ENCODE measurements around the gene ARR3. TPM values are rescaled to one million over a fixed set of nuclear protein-coding genes. Genes with fewer than 3 reads are reported as not detected.
"Not testable (repeated sequence)": the region's sequence is repeated elsewhere in the genome, so short reads cannot be mapped to it uniquely, and the experiment has no call there.

The ARR3 gene
- total RNA-seq, 1 donor from 2014 or later = not detected

DNA sequence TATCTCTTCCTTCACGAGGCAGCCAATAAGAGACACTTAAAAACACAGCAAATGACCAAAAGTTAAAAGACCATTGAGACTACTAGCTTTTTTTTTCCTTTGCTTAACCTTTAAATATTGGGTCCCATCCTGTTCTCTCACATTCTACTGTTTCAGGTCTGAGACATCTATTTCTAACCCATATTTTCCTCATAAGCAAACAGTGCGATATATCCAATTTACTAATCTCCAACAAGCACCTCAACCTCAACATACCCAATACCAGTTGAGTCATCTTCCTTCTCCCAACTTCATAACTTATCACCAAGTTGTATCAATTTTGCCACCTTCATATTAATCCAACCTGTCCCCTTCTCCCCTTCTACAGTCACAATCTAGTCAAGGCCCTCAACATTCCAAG is 26.6 kb upstream of the ARR3 start:
- DNase-seq (ENCODE audit: low read depth) = no peak
- no peak overlapping the region for H3K4me3 ChIP-seq (ENCODE audit: low read depth, low read length)
- TF ChIP-seq CTCF (conservative IDR thresholded peaks at IDR 0.05; ENCODE audit: low read depth, low read length) = no peak

DNA sequence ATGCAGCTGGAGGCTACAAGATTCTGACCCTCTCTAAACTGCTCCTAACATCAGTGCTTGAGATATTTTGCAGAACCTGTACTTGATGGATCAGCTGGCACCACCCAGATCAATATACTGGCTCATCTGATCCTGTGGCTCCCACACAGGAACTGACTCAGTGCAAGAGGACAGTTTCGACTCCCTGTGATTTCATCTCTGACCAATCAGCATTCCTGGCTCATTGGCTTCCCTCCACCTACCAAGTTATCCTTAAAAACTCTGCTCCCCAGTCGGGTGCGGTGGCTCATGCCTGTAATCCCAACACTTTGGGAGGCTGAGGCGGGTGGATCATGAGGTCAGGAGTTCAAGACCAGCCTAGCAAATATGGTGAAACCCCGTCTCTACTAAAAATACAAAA is 24.5 kb upstream of the ARR3 start:
- DNase-seq (ENCODE audit: low read depth); H3K4me3 ChIP-seq (ENCODE audit: low read depth, low read length): not testable (repeated sequence)

DNA sequence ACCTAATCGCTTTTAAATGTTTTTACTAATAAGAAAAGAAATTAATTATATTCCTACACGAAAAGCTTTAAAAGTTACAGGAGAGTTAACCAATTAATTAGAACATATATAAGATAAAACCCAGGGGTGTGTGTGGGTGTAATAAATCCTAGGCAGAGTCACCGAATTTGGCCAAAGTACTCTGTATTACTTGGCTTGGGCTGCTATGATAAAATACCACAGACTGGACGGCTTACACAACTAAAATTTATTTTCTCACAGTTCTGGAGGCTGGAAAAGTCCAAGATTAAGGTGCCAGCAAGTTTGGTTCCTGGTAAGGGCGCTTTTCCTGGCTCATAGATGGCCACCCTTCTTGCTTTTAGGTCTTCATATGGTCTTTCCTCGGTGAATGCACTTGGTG is 23.3 kb upstream of the ARR3 start:
- H3K4me3 ChIP-seq (ENCODE audit: low read depth, low read length) = no peak overlapping the region
- TF ChIP-seq CTCF (conservative IDR thresholded peaks at IDR 0.05; ENCODE audit: low read depth, low read length) = no peak
- DNase-seq (ENCODE audit: low read depth) = no peak

GRCh38 chrX:70247252-70247651 is 20.9 kb upstream of the ARR3 start:
- H3K4me3 ChIP-seq (ENCODE audit: low read depth, low read length) = no peak overlapping the region
- no peak for DNase-seq (ENCODE audit: low read depth)
- no peak for TF ChIP-seq CTCF (conservative IDR thresholded peaks at IDR 0.05; ENCODE audit: low read depth, low read length)

GRCh38 chrX:70252491-70252890 is 15.6 kb upstream of the ARR3 start:
- DNase-seq (ENCODE audit: low read depth) = no peak
- no peak for TF ChIP-seq CTCF (conservative IDR thresholded peaks at IDR 0.05; ENCODE audit: low read depth, low read length)
- no peak overlapping the region for H3K4me3 ChIP-seq (ENCODE audit: low read depth, low read length)

DNA sequence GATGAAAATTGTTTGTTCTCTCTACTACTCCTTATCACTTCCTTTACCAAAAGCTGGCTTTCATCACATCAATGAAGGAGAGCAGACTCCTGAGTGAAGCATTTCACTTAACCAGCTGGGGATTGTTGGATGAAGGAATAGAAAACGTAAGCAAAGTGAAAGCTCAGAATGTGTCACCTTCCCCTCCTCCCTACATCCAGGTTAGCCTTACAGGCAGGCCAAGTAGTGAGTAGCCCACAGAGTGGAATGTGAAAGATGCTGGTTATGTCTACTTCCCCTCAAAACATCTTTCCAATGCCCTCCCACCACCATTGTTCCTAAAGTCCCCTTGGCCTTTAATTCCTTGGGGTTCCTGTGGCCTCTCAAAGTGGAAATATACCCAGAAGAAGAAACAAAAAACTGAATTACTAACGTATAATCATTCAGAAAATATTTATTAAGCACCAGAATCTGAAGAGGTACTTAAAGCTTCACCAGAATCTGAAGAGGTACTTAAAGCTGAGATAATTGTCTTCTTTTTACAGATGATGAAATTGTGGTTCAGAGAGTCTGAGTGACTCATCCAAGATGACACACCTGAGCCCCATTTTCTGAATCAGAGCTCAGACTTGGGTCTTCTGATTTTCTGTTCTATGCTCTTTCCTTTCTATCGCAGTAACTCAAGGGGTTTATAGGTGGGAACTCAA is 14.6 kb upstream of the ARR3 start:
- no peak overlapping the region for H3K4me3 ChIP-seq (ENCODE audit: low read depth, low read length)
- DNase-seq (ENCODE audit: low read depth) = no peak
- TF ChIP-seq CTCF (conservative IDR thresholded peaks at IDR 0.05; ENCODE audit: low read depth, low read length) = no peak

- no peak for DNase-seq (ENCODE audit: low read depth)
- H3K4me3 ChIP-seq (ENCODE audit: low read depth, low read length) = no peak overlapping the region
- no peak for TF ChIP-seq CTCF (conservative IDR thresholded peaks at IDR 0.05; ENCODE audit: low read depth, low read length)
Measured at GRCh38 chrX:70254063-70254400, 14.1 kb upstream of the ARR3 start.

All from epithelial cell of proximal tubule (primary cell).